LNCAP (cell line): Measurements from ENCODE around the gene RNF112.

Source experiments
- TF ChIP-seq, protein P1 (sequence below): fragments of 450-650 bp; IDR thresholded peaks from 2 replicates; pipeline ENCODE4 v1.5.1; 2017; ENCODE audit warnings: mild to moderate bottlenecking

The RNF112 gene

DNA sequence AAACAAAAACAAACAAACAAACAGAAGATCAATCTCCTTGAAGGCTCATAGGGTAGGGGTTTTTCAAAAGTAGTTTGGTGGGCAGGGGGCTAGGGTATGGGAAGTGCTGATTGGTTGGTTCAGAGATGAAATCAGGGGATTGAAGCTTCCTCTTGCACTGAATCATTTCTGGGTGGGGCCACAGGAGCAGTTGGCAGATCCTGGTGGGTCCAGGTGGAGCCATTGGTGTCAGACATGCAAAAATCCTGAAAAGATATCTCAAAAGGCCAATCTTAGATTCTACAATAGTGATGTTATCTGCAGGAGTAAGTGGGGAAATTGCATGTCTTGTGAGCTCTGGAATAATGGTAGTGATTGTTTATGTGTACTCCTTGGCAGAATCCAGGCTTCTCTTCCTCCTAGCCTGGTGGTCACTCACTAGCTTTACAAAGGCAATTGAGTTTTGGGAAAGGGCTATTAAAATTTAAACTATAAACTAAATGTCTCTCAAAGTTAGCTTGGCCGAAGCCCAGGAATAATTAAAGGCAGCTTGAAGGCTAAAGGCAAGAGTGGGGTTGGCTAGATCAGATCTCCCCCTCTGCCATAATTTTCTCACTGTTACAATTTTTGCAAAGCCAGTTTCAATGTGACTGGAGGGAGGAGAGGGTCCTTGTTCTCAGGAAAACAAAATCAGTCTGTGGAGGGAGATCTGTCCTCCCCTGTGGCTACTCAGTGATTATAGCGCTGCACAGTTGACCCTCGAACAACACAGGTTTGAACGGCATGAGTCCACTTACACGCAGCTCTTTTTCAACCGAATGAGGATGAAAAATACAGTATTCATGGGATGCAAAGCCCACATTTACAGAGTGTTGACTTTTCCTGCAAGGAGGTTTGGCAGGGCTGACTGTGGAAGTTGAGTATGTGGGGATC lies 45.2 kb downstream of the RNF112 start:
- TF ChIP-seq, protein P1, sequence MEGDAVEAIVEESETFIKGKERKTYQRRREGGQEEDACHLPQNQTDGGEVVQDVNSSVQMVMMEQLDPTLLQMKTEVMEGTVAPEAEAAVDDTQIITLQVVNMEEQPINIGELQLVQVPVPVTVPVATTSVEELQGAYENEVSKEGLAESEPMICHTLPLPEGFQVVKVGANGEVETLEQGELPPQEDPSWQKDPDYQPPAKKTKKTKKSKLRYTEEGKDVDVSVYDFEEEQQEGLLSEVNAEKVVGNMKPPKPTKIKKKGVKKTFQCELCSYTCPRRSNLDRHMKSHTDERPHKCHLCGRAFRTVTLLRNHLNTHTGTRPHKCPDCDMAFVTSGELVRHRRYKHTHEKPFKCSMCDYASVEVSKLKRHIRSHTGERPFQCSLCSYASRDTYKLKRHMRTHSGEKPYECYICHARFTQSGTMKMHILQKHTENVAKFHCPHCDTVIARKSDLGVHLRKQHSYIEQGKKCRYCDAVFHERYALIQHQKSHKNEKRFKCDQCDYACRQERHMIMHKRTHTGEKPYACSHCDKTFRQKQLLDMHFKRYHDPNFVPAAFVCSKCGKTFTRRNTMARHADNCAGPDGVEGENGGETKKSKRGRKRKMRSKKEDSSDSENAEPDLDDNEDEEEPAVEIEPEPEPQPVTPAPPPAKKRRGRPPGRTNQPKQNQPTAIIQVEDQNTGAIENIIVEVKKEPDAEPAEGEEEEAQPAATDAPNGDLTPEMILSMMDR, result no peak

DNA sequence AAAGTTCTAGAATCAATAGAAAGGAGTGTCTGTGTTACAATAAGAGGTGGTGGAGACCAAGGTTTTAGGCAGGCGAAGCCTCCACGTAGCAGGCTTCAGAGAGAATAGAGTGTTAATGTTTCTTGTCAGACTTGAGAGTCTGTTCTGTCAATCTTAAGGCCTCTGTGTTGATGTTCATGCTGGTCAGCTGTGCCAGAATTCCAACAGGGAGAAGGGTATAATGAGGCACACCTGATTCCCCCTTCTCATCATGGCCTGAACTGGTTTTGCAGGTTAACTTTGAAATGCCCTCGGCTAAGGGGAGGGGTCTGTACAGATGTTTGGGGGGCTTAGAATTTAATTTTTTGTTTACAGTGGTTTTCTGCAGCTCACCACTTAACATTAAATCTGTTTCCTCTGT lies 46.0 kb downstream of the RNF112 start:
- TF ChIP-seq, protein P1, result no peak

DNA sequence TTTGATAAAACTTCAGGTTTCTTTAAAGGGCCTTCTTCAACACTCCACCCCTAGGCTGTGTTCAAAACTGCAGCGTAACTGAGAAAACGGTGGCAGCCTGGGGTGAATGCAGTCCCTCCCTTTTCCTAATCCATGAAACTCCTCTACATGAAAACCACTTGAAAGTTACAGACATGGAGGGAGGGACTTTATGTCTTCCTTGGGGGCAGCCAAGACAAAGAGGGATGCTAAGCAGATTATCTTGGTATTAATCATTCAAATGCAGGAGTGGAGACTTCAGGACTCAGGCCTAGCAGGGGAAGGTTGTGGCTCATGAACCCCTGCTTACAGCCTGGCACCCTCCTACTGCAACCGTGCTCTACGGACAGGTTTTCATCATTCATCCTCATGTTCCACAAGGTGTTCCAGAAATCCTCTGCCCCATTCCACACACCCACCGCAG lies 46.8 kb downstream of the RNF112 start:
- TF ChIP-seq, protein P1, result no peak

DNA sequence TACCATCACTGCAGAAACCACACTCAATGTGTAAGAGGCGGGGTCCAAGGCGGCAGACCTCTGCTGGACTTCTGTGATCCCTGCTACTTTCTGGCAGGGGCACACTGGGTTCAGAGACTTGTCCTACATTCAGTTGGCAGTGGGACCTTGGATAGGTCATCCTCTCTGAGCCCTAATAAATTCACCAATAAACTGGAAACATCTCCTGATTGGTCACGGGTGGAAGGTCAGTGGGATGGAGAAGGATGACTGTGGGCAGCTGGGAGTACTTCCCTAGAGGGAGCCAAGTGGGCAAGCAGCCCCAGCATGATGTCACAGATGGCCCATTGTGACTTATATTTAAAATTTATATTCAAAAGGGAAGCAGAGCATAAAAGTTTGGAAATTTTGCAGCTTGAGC lies 49.7 kb downstream of the RNF112 start:
- TF ChIP-seq, protein P1, result no peak

DNA sequence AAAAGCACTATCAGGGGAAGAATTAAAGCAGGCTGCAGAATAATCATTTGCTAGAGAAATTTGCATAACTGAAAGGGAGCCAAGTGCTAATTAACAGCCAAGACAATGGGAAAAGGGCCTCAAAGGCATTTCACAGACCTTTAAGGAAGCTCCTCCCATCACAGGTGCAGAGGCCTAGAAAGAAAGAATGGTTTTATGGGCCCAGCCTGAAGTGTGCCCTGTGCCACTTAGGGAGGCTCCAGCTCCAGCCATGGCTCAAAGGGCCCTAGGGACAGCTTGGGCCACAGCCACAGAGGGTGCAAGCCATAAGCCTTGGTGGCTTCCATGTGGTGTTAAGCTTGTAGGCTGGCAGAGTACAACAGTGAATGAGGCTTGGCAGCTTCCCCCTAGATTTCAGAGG lies 50.1 kb downstream of the RNF112 start:
- TF ChIP-seq, protein P1, result no peak

DNA sequence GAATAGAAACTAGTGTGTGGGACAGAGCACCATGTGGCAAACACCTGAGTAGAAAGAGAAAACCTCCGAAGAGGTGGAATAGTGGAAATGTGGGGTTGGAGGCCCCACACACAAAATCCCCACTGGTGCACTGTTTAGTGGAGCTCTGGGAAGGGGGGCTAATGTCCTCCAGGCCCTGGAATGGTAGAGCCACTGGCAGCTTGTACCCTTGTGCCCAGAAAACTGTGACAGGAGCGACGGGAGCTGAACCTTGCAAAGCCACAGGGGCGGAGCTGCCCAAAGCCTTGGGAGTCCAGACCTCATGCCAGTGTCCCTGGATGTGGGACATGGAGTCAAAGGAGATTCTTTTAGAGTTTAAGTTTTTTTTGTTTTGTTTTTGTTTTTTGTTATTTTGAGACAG lies 50.6 kb downstream of the RNF112 start:
- TF ChIP-seq, protein P1, result no peak

DNA sequence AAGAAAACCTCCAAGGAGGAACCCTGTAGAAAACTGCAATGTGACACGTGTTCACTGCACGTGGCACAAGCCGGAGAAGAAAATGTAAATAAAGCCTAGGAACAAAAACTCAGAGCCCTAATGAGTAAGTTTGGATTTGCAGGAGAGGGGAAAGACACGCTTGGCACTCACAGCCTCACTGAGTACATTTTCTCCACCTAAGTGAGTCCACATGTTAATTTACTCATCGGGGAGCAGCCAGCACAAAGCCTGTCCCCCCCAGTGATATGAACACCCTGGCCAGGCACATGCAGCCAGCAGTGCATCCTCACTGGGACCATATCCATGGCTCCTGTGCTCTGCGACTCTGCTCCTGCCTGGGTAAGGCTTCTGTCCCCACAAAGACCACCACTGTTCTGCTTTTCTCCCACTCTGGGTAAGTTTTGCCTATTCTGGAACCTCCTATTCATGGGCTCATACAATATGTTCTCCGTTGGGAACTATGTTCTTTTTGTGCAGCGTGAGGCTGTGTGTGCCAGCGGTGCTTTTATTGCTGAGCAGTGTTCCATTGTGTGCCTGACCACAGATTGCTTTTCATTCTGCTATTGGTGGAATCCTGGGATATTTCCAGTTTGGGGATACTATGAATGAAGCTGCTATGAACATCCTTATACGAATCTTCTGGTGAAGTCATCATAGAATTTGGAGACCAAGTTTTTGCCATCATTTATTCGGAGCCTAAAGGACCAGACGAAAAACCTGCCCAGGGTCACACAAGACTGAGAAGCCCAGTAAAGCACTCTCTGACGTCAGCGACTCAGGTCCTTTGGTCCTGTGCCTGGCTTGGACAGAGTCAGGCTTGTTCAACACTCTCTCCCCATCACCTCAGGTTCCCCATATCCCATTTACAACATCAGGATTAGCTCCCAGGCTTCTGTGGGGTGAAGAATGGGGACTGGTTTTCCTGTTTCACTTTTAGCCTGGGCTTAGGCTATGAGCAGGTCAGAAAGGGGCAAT lies 53.3 kb downstream of the RNF112 start:
- TF ChIP-seq, protein P1, result no peak
